ENCODE results near the gene TUBGCP2. TPM values are rescaled to one million over a fixed set of nuclear protein-coding genes. Genes with fewer than 3 reads are reported as not detected.

The TUBGCP2 gene
- total RNA-seq, 1 experiment from 2014 or later = 52.4 TPM

DNA sequence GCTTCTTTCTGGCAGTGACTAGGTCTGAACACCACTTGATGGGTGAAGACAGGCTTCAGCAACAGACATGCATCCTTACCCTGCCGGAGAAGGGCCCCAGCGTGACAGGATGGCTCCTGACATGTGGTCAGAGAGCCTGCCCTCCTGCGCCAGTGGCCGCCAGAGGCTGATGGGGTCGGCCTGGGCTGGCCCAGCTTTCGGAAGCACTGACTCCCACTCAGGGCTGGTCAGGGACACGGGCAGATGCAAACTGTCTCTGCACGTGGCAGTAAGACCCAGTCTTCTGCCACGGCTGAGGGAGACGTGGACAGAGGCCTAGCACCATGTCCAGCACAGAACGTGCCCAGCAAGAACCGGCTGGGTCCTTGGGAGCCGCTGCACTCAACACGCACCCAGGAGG lies 10.2 kb downstream of the TUBGCP2 start:
- Histone ChIP-seq H3K9ac (ENCODE audit: extremely low read depth, insufficient read length, low read length) (no peak overlapping the region), H3K23me2 (ENCODE audit: insufficient read length, low read depth, low read length, poor library complexity, severe bottlenecking) (no peaks in the 10 kb centered on the region)
- H3K9me3 Mint-ChIP-seq = no peaks in the 10 kb centered on the region; a peak in 1 of 5 replicates

More for the DNA sequence above, 10.2 kb downstream of the TUBGCP2 start:
- Histone ChIP-seq H4K8ac (replicated peaks; ENCODE audit: insufficient read length, low read depth, low read length) (no peak overlapping the region), H2AK5ac (ENCODE audit: insufficient read length, low read length) (no peak overlapping the region), H2BK120ac (ENCODE audit: low read depth, low read length, poor library complexity, severe bottlenecking) (no peak overlapping the region), H2BK5ac (ENCODE audit: insufficient read length, low read length) (no peak overlapping the region), H3K79me2 (ENCODE audit: insufficient read depth, low read length) (no peaks in the 10 kb centered on the region; the same call in 1 of the 2 replicates), H3K14ac (ENCODE audit: insufficient read depth, low read length) (no peak overlapping the region), H2BK15ac (ENCODE audit: low read depth, low read length) (no peak overlapping the region), H3K4ac (ENCODE audit: low read depth, low read length) (no peak overlapping the region), H2AFZ (ENCODE audit: low read length) (no peak overlapping the region), H4K20me1 (ENCODE audit: control insufficient read depth, insufficient read depth, insufficient read length) (no peaks in the 10 kb centered on the region), H4K91ac (ENCODE audit: insufficient read length, low read depth, low read length) (no peak overlapping the region), H3K27me3 (ENCODE audit: insufficient read depth, low read length) (no peaks in the 10 kb centered on the region), H3K56ac (ENCODE audit: insufficient read length, low read depth, low read length) (no peak overlapping the region), H3K4me2 (ENCODE audit: insufficient read depth, insufficient read length, low read length) (no peak overlapping the region), H4K5ac (ENCODE audit: insufficient read length, low read depth, low read length) (no peak overlapping the region), H3K4me1 (ENCODE audit: insufficient read depth, low read length) (no peaks in the 10 kb centered on the region), H3K23ac (ENCODE audit: insufficient read length, low read depth, low read length) (no peak overlapping the region), H3T11ph (ENCODE audit: low read length) (no peak overlapping the region), H3K79me1 (ENCODE audit: insufficient read depth, low read depth, low read length, poor library complexity, severe bottlenecking) (peaks cover 1% of the 10 kb centered on the region), H2BK20ac (ENCODE audit: low read depth, low read length, poor library complexity, severe bottlenecking) (no peak overlapping the region), H3K9me3 (ENCODE audit: control insufficient read depth, low read depth, low read length) (no peaks in the 10 kb centered on the region), H2BK12ac (ENCODE audit: insufficient read length, low read depth, low read length) (no peak overlapping the region), H3K27ac (ENCODE audit: insufficient read length, low read depth, low read length) (no peak overlapping the region), H3K18ac (ENCODE audit: insufficient read length, low read depth, low read length) (no peak overlapping the region)
- TF ChIP-seq, protein P1, sequence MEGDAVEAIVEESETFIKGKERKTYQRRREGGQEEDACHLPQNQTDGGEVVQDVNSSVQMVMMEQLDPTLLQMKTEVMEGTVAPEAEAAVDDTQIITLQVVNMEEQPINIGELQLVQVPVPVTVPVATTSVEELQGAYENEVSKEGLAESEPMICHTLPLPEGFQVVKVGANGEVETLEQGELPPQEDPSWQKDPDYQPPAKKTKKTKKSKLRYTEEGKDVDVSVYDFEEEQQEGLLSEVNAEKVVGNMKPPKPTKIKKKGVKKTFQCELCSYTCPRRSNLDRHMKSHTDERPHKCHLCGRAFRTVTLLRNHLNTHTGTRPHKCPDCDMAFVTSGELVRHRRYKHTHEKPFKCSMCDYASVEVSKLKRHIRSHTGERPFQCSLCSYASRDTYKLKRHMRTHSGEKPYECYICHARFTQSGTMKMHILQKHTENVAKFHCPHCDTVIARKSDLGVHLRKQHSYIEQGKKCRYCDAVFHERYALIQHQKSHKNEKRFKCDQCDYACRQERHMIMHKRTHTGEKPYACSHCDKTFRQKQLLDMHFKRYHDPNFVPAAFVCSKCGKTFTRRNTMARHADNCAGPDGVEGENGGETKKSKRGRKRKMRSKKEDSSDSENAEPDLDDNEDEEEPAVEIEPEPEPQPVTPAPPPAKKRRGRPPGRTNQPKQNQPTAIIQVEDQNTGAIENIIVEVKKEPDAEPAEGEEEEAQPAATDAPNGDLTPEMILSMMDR (conservative IDR thresholded peaks at IDR 0.05) = no peak
- H3K27ac Mint-ChIP-seq = no peak overlapping the region
- no peaks in the 10 kb centered on the region for H3K4me1 Mint-ChIP-seq
- WGBS (ENCODE audit: extremely low coverage, insufficient read length, low lambda C conversion rate) = no CpG with 5 or more reads among the region's 14 CpGs
- H3K4me3 Mint-ChIP-seq = no peak overlapping the region
- H3K27me3 Mint-ChIP-seq (ENCODE audit: low read depth) = no peaks in the 10 kb centered on the region
- DNase-seq = no peak
- peaks cover 27 to 76% (median 75%) of the 10 kb centered on the region in 3 experiments for H3K36me3 Mint-ChIP-seq (ENCODE audit: insufficient read depth in 1 of 3, low read depth in 3 of 3)

Measured in H9 (cell line).